SJCRH30 (cell line): ENCODE data around the gene PON1. TPM values are rescaled to one million over a fixed set of nuclear protein-coding genes. Genes with fewer than 3 reads are reported as not detected.

ENCODE experiments used
- DNase-seq, 2 experiments: peaks; one replicate each; pipeline ENCODE4 v3.0.0-alpha.2; 2015 to 2020
- H3K27ac ChIP-seq: fragments of 250-450 bp; sonication (Bioruptor Pico); 2 replicates; pipeline ENCODE4 v1.5.1; 2020; ENCODE audit warnings: mild to moderate bottlenecking, moderate library complexity
- H3K27me3 ChIP-seq: fragments of 250-450 bp; sonication (Bioruptor Pico); 2 replicates; pipeline ENCODE4 v1.5.1; 2020; ENCODE audit warnings: mild to moderate bottlenecking, moderate library complexity
- H3K36me3 ChIP-seq: fragments of 250-450 bp; sonication (Bioruptor Pico); 2 replicates; pipeline ENCODE4 v1.5.1; 2020; ENCODE audit warnings: mild to moderate bottlenecking, moderate library complexity
- H3K4me1 ChIP-seq: fragments of 250-450 bp; sonication (Bioruptor Pico); 2 replicates; pipeline ENCODE4 v1.5.1; 2020; ENCODE audit warnings: mild to moderate bottlenecking, moderate library complexity
- H3K4me3 ChIP-seq: fragments of 250-450 bp; sonication (Bioruptor Pico); 2 replicates; pipeline ENCODE4 v1.5.1; 2020; ENCODE audit warnings: mild to moderate bottlenecking, moderate library complexity
- H3K9me3 ChIP-seq: fragments of 250-450 bp; sonication (Bioruptor Pico); replicated peaks from 2 replicates; pipeline ENCODE4 v1.5.1; 2020; ENCODE audit warnings: mild to moderate bottlenecking, moderate library complexity
- total RNA-seq: library from RNA; depleted of rRNA; stranded (reverse); fragments of >200 nt; shearing (Covaris generic); gene quantifications from 2 replicates; pipeline ENCODE4 v1.2.3, GENCODE V29; 2014

The PON1 gene
- total RNA-seq, 1 experiment from 2014 or later, result 0.28 TPM

GRCh38 chr7:95303013-95303905 lies 21.1 kb downstream of the PON1 start:
- no peaks in the 10 kb centered on the region for H3K27me3 ChIP-seq
- peak; percentile 72 to 85 for DNase-seq
- peak overlapping the region; percentile 37 for H3K4me3 ChIP-seq
- no peaks in the 10 kb centered on the region for H3K36me3 ChIP-seq
- H3K27ac ChIP-seq, result peak overlapping the region; percentile 83
- peaks cover 21% of the 10 kb centered on the region for H3K4me1 ChIP-seq
- H3K9me3 ChIP-seq, result no peaks in the 10 kb centered on the region

- no peaks in the 10 kb centered on the region for H3K36me3 ChIP-seq
- no peaks in the 10 kb centered on the region for H3K9me3 ChIP-seq
- H3K4me1 ChIP-seq, result peaks cover 19% of the 10 kb centered on the region
- H3K4me3 ChIP-seq, result no peak overlapping the region
- H3K27me3 ChIP-seq, result no peaks in the 10 kb centered on the region
- no peak overlapping the region for H3K27ac ChIP-seq
- DNase-seq, result no peak
Observed at GRCh38 chr7:95298091-95298490, 26.2 kb downstream of the PON1 start.

GRCh38 chr7:95297041-95297440 lies 27.3 kb downstream of the PON1 start:
- Histone ChIP-seq H3K9me3 (no peaks in the 10 kb centered on the region), H3K4me3 (no peak overlapping the region), H3K36me3 (no peaks in the 10 kb centered on the region), H3K27me3 (no peaks in the 10 kb centered on the region), H3K4me1 (peaks cover 8% of the 10 kb centered on the region), H3K27ac (peak overlapping the region; percentile 11; the same call in 1 of the 2 replicates)
- DNase-seq, result no peak

GRCh38 chr7:95296456-95296855 lies 27.9 kb downstream of the PON1 start:
- Histone ChIP-seq H3K36me3 (no peaks in the 10 kb centered on the region), H3K4me3 (no peak overlapping the region), H3K9me3 (no peaks in the 10 kb centered on the region), H3K27ac (peak overlapping the region; percentile 11; the same call in 1 of the 2 replicates), H3K4me1 (peaks cover 8% of the 10 kb centered on the region), H3K27me3 (no peaks in the 10 kb centered on the region)
- no peak for DNase-seq

GRCh38 chr7:95295397-95295796 lies 28.9 kb downstream of the PON1 start:
- Histone ChIP-seq H3K4me1 (peaks cover 8% of the 10 kb centered on the region), H3K4me3 (no peak overlapping the region)

GRCh38 chr7:95290166-95290830 lies 34.0 kb downstream of the PON1 start:
- Histone ChIP-seq H3K27me3 (no peaks in the 10 kb centered on the region), H3K9me3 (no peaks in the 10 kb centered on the region), H3K4me3 (no peak overlapping the region), H3K27ac (no peak overlapping the region), H3K4me1 (peaks cover under 1% of the 10 kb centered on the region; the same call in 1 of the 2 replicates), H3K36me3 (no peaks in the 10 kb centered on the region; the same call in 1 of the 2 replicates)
- no peak for DNase-seq

More at GRCh38 chr7:95295397-95295796, 28.9 kb downstream of the PON1 start:
- Histone ChIP-seq H3K36me3 (no peaks in the 10 kb centered on the region; the same call in 1 of the 2 replicates), H3K9me3 (no peaks in the 10 kb centered on the region), H3K27ac (no peak overlapping the region), H3K27me3 (no peaks in the 10 kb centered on the region)
- DNase-seq, result no peak

- Histone ChIP-seq H3K36me3 (no peaks in the 10 kb centered on the region; the same call in 1 of the 2 replicates), H3K9me3 (no peaks in the 10 kb centered on the region), H3K4me1 (no peaks in the 10 kb centered on the region), H3K27me3 (no peaks in the 10 kb centered on the region), H3K4me3 (no peak overlapping the region), H3K27ac (no peak overlapping the region)
- no peak for DNase-seq
Observed at GRCh38 chr7:95286096-95286495, 38.2 kb downstream of the PON1 start.

- no peak overlapping the region for H3K4me3 ChIP-seq
- 0 out of 2 replicates have a peak, but pooled peaks cover 2% of the 10 kb centered on the region for H3K36me3 ChIP-seq
- H3K27me3 ChIP-seq, result no peaks in the 10 kb centered on the region
- no peaks in the 10 kb centered on the region for H3K4me1 ChIP-seq
- DNase-seq, result no peak
- no peak overlapping the region for H3K27ac ChIP-seq
- H3K9me3 ChIP-seq, result no peaks in the 10 kb centered on the region
Observed at GRCh38 chr7:95279417-95279816, 44.9 kb downstream of the PON1 start.

- H3K4me1 ChIP-seq, result no peaks in the 10 kb centered on the region
- no peak overlapping the region for H3K27ac ChIP-seq
- H3K9me3 ChIP-seq, result no peaks in the 10 kb centered on the region
- no peak for DNase-seq
- no peak overlapping the region for H3K4me3 ChIP-seq
- H3K27me3 ChIP-seq, result no peaks in the 10 kb centered on the region
- 0 out of 2 replicates have a peak, but pooled peaks cover 2% of the 10 kb centered on the region for H3K36me3 ChIP-seq
Observed at GRCh38 chr7:95276114-95276513, 48.2 kb downstream of the PON1 start.

- no peaks in the 10 kb centered on the region for H3K36me3 ChIP-seq
- no peak overlapping the region for H3K27ac ChIP-seq
- no peaks in the 10 kb centered on the region for H3K27me3 ChIP-seq
- H3K4me3 ChIP-seq, result no peak overlapping the region
- no peak for DNase-seq
- no peaks in the 10 kb centered on the region for H3K9me3 ChIP-seq
- peaks cover 8% of the 10 kb centered on the region for H3K4me1 ChIP-seq
Observed at GRCh38 chr7:95269640-95270039, 54.7 kb downstream of the PON1 start.

GRCh38 chr7:95267754-95268153 lies 56.6 kb downstream of the PON1 start:
- no peak overlapping the region for H3K27ac ChIP-seq
- H3K27me3 ChIP-seq, result no peaks in the 10 kb centered on the region
- no peak for DNase-seq

GRCh38 chr7:95265634-95266033 lies 58.7 kb downstream of the PON1 start:
- Histone ChIP-seq H3K27me3 (no peaks in the 10 kb centered on the region), H3K4me1 (peaks cover 37% of the 10 kb centered on the region), H3K36me3 (no peaks in the 10 kb centered on the region), H3K4me3 (no peak overlapping the region), H3K27ac (no peak overlapping the region), H3K9me3 (no peaks in the 10 kb centered on the region)
- no peak for DNase-seq

More at GRCh38 chr7:95267754-95268153, 56.6 kb downstream of the PON1 start:
- peaks cover 26% of the 10 kb centered on the region for H3K4me1 ChIP-seq
- no peaks in the 10 kb centered on the region for H3K36me3 ChIP-seq
- H3K9me3 ChIP-seq, result no peaks in the 10 kb centered on the region
- H3K4me3 ChIP-seq, result no peak overlapping the region

- H3K9me3 ChIP-seq, result no peaks in the 10 kb centered on the region
- H3K4me3 ChIP-seq, result no peak overlapping the region
- DNase-seq, result peak; percentile 56 to 79
- no peaks in the 10 kb centered on the region for H3K36me3 ChIP-seq
- H3K4me1 ChIP-seq, result peaks cover 37% of the 10 kb centered on the region
- peak overlapping the region; percentile 66 for H3K27ac ChIP-seq
- H3K27me3 ChIP-seq, result no peaks in the 10 kb centered on the region
Observed at GRCh38 chr7:95264363-95264891, 59.9 kb downstream of the PON1 start.

- no peak for DNase-seq
- Histone ChIP-seq H3K9me3 (no peaks in the 10 kb centered on the region), H3K4me3 (no peak overlapping the region), H3K36me3 (no peaks in the 10 kb centered on the region), H3K27me3 (no peaks in the 10 kb centered on the region), H3K27ac (peak overlapping the region; percentile 66), H3K4me1 (peaks cover 37% of the 10 kb centered on the region)
Observed at GRCh38 chr7:95263785-95264362, 60.5 kb downstream of the PON1 start.
